OCI-LY7 (cell line): ENCODE data around the gene CEP131.

Experiments used
- EZH2phosphoT487 ChIP-seq: fragments of 200-600 bp; sonication (generic); IDR thresholded peaks from 2 replicates; pipeline ENCODE4 v1.6.1; 2018; ENCODE audit warnings: low read depth, borderline replicate concordance, mild to moderate bottlenecking, mixed run types, antibody characterized with exemption, low read length, moderate library complexity, mixed read lengths
- TF ChIP-seq, protein P1 (sequence below): fragments of 200-600 bp; sonication (generic); conservative IDR thresholded peaks from 2 replicates; pipeline ENCODE4 v1.5.1; 2014; ENCODE audit warnings: mild to moderate bottlenecking, antibody characterized with exemption, low read length, moderate library complexity, mixed read lengths

- TF ChIP-seq, protein P1, sequence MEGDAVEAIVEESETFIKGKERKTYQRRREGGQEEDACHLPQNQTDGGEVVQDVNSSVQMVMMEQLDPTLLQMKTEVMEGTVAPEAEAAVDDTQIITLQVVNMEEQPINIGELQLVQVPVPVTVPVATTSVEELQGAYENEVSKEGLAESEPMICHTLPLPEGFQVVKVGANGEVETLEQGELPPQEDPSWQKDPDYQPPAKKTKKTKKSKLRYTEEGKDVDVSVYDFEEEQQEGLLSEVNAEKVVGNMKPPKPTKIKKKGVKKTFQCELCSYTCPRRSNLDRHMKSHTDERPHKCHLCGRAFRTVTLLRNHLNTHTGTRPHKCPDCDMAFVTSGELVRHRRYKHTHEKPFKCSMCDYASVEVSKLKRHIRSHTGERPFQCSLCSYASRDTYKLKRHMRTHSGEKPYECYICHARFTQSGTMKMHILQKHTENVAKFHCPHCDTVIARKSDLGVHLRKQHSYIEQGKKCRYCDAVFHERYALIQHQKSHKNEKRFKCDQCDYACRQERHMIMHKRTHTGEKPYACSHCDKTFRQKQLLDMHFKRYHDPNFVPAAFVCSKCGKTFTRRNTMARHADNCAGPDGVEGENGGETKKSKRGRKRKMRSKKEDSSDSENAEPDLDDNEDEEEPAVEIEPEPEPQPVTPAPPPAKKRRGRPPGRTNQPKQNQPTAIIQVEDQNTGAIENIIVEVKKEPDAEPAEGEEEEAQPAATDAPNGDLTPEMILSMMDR: no peak
- no peak for TF ChIP-seq EZH2phosphoT487
Observed at GRCh38 chr17:81210466-81210865, 12.3 kb downstream of the CEP131 start.
